Fibroblast of the aortic adventitia (primary cell): ENCODE data around the gene FABP6. TPM values are rescaled to one million over a fixed set of nuclear protein-coding genes. Genes with fewer than 3 reads are reported as not detected.

ENCODE experiments used
- DNase-seq: peaks from one replicate; pipeline ENCODE4 v3.0.0-alpha.2; 2010; ENCODE audit warnings: low read depth
- H3K4me3 ChIP-seq: 2 replicates; pipeline ENCODE4 v1.5.1; 2011; ENCODE audit warnings: low read depth, mild to moderate bottlenecking, control low read depth, low read length, moderate library complexity
- total RNA-seq: library from RNA; depleted of rRNA; stranded (reverse); fragments of >200 nt; gene quantifications from 2 replicates; pipeline ENCODE4 v1.2.3, GENCODE V29; 2012; ENCODE audit warnings: low replicate concordance
- TF ChIP-seq, protein P1 (sequence below): IDR thresholded peaks from 2 replicates; pipeline ENCODE4 v1.5.1; 2011; ENCODE audit warnings: mild to moderate bottlenecking, low read length, control low read depth, inconsistent platforms; ENCODE audit not compliant: insufficient read depth

The FABP6 gene
- total RNA-seq, 1 donor: not detected

DNA sequence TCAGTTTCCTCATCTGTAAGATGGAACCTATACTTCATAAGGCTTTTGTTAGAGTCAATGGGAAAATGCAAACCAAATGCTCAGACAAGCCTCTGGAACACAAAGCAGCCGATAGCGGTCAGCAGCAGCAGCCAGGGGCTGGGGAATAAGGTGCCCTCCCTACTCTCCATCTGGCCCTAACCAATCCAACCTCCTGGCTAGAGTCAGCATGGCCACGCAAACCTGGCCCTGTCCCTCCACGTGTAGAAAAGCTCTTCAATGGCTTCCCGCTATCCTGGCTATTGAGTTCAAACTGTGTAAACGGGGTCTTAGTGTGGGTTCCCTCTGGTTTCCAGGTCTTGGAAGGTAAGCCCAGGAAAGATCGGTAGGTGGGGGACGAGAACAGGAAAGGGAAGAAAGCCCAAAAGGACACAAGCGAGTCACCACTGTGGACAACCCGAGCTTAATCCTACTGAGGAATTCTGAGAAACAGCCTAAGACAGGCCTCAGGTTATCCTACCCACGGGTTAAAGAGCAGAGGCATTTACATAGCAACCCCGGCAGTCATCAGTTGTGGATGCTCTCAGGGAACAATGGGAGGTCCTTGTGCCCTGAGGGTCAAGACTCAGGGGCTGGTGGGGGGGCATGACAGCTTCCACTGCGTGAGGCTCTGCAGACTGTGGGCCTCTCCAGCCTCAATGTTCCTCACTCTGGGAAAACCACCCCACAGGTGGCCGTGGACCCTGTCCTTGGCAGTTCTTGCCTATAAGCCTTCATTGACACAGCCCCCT lies 30.9 kb downstream of the FABP6 start:
- TF ChIP-seq, protein P1, sequence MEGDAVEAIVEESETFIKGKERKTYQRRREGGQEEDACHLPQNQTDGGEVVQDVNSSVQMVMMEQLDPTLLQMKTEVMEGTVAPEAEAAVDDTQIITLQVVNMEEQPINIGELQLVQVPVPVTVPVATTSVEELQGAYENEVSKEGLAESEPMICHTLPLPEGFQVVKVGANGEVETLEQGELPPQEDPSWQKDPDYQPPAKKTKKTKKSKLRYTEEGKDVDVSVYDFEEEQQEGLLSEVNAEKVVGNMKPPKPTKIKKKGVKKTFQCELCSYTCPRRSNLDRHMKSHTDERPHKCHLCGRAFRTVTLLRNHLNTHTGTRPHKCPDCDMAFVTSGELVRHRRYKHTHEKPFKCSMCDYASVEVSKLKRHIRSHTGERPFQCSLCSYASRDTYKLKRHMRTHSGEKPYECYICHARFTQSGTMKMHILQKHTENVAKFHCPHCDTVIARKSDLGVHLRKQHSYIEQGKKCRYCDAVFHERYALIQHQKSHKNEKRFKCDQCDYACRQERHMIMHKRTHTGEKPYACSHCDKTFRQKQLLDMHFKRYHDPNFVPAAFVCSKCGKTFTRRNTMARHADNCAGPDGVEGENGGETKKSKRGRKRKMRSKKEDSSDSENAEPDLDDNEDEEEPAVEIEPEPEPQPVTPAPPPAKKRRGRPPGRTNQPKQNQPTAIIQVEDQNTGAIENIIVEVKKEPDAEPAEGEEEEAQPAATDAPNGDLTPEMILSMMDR: no peak
- no peak for DNase-seq
- H3K4me3 ChIP-seq: no peak overlapping the region

- peak; percentile 86 for DNase-seq
- no peak overlapping the region for H3K4me3 ChIP-seq
- TF ChIP-seq, protein P1: no peak
Observed at GRCh38 chr5:160260881-160261815, 31.8 kb downstream of the FABP6 start.

DNA sequence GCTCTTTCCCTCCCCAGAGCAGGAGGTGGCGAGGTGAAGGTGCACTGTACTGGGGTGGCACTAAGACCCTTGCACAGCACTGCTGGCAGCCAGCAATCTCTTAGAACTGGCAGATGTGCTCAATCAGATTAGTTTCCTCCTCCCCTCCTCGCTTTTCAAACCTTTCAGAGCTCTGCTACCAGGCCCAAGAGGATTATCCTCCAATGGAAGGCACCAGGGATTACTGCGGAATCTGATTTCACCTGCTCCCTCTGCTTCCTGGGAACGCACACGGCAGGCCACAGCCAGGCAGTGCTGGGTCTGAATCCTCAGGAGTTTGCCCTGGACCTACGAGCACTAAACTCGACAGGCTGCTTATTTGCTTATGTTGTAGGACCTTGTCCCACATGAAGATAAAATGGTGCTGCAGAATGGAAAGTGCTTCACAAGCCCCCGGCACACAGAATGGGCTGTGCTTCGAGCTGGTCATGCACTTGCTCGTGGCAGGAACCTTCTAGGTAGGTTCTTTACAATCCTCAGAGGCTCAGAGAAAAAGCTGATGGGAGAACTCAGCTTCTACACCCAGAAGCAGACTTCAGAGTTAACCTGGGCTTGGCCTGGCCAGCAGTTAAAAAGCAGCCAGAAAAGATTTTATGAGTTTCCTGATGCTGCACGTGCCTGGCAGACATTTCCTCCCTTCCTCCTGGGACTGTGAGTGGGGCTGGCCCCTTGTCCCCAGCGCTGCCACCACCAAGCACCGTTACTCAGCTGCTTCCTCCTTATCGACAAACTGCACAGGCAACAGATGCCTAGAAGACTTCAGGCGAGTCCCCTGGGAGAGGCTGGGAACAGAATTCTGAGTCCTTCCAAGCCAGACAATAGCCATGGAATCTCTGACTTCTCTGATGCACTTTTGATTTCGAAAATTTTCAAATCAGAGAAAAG lies 33.1 kb downstream of the FABP6 start:
- DNase-seq: peak; percentile 3
- H3K4me3 ChIP-seq: no peak overlapping the region
- TF ChIP-seq, protein P1: no peak

DNA sequence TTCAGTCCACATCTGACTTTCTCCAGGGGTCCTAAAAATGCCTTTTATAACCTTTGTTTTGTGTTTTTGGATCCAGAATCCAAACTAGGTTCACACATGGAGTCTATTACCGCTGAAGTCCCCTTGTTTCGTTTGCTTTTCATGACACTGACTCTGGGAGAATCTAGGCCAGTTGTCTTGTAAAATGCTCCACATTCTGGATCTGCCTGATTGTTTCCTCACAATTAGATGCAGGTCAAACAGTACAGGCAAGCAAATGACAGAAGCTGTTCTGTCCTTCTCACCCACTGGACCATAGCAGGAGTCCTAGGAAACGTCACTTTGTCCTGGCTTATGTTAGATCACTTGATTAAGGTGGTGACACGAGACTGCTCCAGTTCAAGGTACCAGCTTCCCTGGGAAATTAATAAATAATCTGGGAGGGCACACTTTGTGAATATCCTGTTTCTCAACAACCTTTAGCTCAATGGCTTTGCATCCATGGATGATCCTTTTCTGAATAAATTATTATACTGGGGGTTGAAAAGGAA lies 34.1 kb downstream of the FABP6 start:
- TF ChIP-seq, protein P1: no peak
- no peak for DNase-seq
- H3K4me3 ChIP-seq: no peak overlapping the region

- H3K4me3 ChIP-seq: no peak overlapping the region
- DNase-seq: no peak
- TF ChIP-seq, protein P1: no peak
Observed at GRCh38 chr5:160266044-160266443, 36.7 kb downstream of the FABP6 start.

DNA sequence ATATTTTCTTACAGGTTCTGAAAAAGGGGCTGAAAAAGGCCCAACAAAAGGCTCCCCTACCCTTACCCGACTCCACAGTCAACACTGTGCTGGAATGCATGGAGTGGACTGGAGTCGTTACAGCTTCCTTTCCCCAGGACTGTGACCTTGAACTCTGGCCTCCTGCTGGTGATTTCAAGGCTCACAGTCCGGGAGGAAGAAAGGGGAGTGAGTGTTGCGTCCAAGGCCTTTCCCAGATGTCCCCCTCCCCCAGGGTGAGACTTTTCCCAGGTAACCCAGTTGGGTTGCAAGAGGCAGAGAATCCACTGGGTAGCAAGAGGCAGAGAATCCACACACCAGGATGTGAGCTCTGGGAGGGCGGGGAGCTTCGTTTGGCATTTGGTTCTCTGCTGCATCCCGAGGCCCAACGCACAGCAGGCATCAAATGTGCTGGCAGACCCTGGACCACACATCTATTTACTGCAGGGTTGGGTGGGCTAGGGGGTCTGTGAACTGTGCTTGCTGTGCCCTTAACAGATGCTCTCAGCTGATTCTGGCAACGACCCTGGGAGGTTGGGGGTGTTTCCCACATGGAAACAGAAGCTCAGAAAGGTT lies 37.5 kb downstream of the FABP6 start:
- TF ChIP-seq, protein P1: no peak
- no peak overlapping the region for H3K4me3 ChIP-seq
- DNase-seq: no peak
